ENCODE data around the gene SLC27A1.
"Not testable (repeated sequence)": the region's sequence is repeated elsewhere in the genome, so short reads cannot be mapped to it uniquely, and the experiment has no call there.

The SLC27A1 gene

DNA sequence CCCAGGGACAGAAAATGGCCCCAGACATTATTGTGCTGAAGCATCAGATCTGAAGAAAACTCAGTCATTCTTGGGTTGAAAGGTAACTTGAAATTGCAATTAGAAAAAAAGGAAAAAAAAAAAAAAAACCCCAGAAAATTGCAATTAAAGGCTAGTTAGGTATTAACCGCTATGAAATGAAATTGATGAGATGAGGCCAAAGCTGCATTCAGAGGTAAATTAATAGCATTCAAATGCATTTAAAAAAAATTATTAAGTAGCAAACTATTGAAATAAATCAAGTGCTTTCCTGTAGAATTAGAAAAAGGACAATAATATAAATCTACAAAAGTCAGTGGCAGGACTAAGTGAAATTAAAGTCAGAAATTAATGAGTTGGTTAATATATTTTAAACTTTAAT lies 47.6 kb downstream of the SLC27A1 start:
- no peak overlapping the region for H2AFZ ChIP-seq (ENCODE audit: low read depth, low read length)
- peaks cover 19% of the 10 kb centered on the region for H3K9me3 ChIP-seq (ENCODE audit: low read length)
- no peaks in the 10 kb centered on the region for H3K4me1 ChIP-seq (ENCODE audit: insufficient read depth, low read length)
- no peaks in the 10 kb centered on the region for H3K27me3 ChIP-seq (ENCODE audit: insufficient read depth, low read length)
- H3K36me3 ChIP-seq (ENCODE audit: insufficient read depth, low read length) = peaks cover 24% of the 10 kb centered on the region
- H3K4me3 ChIP-seq (ENCODE audit: low read length) = no peak overlapping the region

DNA sequence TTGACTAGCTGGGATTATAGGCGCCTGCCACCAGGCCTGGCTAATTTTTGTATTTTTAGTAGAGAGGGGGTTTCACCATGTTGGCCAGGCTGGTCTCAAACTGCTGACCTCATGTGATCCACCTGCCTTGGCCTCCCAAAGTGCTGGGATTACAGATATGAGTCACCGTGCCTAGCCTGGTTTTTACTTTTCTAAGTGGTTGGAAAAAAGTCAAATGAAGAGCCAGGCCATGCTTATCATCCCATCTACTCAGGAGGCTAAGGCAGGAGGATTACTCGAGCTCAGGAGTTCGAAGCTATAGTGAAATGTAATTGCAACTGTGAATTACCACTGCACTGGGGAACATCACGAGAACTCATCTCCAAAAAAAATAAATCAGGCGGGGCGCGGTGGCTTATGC lies 48.3 kb downstream of the SLC27A1 start:
- H3K4me3 ChIP-seq (ENCODE audit: low read length); H2AFZ ChIP-seq (ENCODE audit: low read depth, low read length); H3K27me3 ChIP-seq (ENCODE audit: insufficient read depth, low read length); H3K4me1 ChIP-seq (ENCODE audit: insufficient read depth, low read length): not testable (repeated sequence)
- Histone ChIP-seq H3K36me3 (ENCODE audit: insufficient read depth, low read length) (peaks cover 24% of the 10 kb centered on the region), H3K9me3 (ENCODE audit: low read length) (peaks cover 19% of the 10 kb centered on the region)

DNA sequence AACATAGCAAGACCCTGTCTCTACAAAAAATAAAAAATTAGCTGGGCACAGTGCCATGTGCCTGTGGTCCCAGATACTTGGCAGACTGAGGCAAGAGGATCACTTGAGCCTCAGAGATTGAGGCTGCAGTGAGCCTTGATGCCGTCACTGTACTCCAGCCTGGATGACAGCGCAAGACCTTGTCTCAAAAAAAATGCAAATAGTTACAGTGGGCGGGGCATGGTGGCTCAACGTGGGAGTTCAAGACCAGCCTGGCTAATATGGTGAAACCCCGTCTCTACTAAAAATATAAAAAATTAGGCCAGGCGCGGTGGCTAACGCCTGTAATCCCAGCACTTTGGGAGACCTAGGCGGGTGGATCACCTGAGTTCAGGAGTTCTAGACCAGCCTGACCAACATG lies 49.6 kb downstream of the SLC27A1 start:
- Histone ChIP-seq H3K9me3 (ENCODE audit: low read length) (peaks cover 21% of the 10 kb centered on the region), H3K36me3 (ENCODE audit: insufficient read depth, low read length) (peaks cover 24% of the 10 kb centered on the region), H3K4me1 (ENCODE audit: insufficient read depth, low read length) (no peaks in the 10 kb centered on the region), H2AFZ (ENCODE audit: low read depth, low read length) (no peak overlapping the region), H3K27me3 (ENCODE audit: insufficient read depth, low read length) (no peaks in the 10 kb centered on the region), H3K4me3 (ENCODE audit: low read length) (no peak overlapping the region)

DNA sequence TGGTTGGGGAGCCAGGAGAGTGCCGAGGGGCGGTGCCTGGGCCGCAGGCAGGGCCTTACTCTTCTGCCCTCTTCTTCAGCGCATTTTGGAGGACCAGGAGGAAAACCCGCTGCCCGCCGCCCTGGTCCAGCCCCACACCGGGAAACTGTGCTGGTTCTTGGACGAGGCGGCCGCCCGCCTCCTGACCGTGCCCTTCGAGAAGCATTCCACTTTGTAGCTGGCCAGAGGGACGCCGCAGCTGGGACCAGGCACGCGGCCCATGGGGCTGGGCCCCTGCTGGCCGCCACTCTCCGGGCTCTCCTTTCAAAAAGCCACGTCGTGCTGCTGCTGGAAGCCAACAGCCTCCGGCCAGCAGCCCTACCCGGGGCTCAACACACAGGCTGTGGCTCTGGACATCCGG lies 50.5 kb downstream of the SLC27A1 start:
- H2AFZ ChIP-seq (ENCODE audit: low read depth, low read length) = no peak overlapping the region
- no peaks in the 10 kb centered on the region for H3K4me1 ChIP-seq (ENCODE audit: insufficient read depth, low read length)
- peaks cover 24% of the 10 kb centered on the region for H3K36me3 ChIP-seq (ENCODE audit: insufficient read depth, low read length)
- peaks cover 19% of the 10 kb centered on the region for H3K9me3 ChIP-seq (ENCODE audit: low read length)
- H3K27me3 ChIP-seq (ENCODE audit: insufficient read depth, low read length) = no peaks in the 10 kb centered on the region
- no peak overlapping the region for H3K4me3 ChIP-seq (ENCODE audit: low read length)

DNA sequence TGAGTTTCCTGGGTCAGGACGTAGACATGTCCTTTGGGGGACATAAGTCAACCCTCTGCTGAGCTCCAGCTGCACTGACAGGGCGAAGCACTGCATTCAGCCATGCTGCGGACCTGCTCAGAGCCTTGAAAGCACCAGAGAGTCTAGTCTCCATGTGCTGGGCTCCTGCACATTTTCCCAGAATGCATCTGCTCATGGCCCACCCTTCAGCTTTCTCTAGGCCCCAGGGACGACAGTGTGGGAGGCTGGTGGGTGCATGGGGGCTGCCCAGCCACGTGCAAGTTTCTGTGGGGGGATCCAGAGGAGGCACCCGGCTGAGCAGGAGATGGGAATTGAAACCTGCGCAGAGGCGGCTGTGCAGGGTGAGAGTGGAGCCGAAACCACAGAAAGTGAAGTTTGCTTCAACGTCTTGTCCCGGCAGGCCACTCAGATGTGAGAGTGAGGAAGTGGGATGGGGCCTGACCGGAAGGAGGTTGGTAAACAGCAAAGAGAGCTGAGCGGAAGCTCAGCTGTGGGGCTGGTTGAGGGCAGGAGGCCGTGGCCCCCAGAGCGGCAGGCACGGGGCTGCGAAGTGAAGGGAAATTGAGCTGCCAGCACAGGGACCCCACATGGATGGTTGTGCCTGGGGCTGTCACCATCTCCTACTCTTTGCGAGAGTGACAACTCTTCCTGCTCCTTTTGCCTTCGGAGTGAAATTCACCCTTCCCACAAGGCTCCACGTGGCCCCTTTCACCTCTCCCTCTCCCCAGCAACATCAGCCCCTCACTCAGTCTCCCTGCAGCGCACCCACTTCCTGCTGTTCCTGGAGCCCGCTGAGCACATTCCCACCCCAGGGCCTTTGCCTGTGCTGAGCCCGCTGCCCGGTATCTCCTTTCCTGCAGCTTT lies 52.9 kb downstream of the SLC27A1 start:
- Histone ChIP-seq H3K4me3 (ENCODE audit: low read length) (no peak overlapping the region), H3K36me3 (ENCODE audit: insufficient read depth, low read length) (peaks cover 11% of the 10 kb centered on the region), H3K27me3 (ENCODE audit: insufficient read depth, low read length) (no peaks in the 10 kb centered on the region), H3K9me3 (ENCODE audit: low read length) (peaks cover 4% of the 10 kb centered on the region), H2AFZ (ENCODE audit: low read depth, low read length) (no peak overlapping the region), H3K4me1 (ENCODE audit: insufficient read depth, low read length) (no peaks in the 10 kb centered on the region)

DNA sequence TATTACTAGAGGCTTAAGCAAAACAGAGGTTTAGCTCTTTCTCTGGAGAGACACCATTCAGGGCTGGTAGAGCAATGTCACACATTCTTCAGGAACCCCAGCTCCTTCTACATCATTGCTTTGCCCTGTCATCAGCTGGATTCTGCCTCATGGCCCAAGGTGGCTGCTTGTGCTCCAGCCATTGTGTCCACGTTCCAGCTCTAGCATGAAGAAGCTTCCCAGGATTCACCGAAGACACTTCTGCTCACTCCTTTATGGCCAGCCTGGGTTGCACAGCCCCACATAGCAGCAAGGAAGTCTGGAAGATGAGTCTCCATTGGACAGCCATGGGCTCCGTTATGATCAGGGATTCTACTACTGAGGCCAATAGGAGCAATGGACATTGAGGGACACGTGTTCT lies 54.3 kb downstream of the SLC27A1 start:
- H3K4me1 ChIP-seq (ENCODE audit: insufficient read depth, low read length) = no peaks in the 10 kb centered on the region
- H3K36me3 ChIP-seq (ENCODE audit: insufficient read depth, low read length) = peaks cover 4% of the 10 kb centered on the region
- H3K4me3 ChIP-seq (ENCODE audit: low read length) = no peak overlapping the region
- H3K9me3 ChIP-seq (ENCODE audit: low read length) = peaks cover 2% of the 10 kb centered on the region
- H2AFZ ChIP-seq (ENCODE audit: low read depth, low read length) = no peak overlapping the region
- no peaks in the 10 kb centered on the region for H3K27me3 ChIP-seq (ENCODE audit: insufficient read depth, low read length)

DNA sequence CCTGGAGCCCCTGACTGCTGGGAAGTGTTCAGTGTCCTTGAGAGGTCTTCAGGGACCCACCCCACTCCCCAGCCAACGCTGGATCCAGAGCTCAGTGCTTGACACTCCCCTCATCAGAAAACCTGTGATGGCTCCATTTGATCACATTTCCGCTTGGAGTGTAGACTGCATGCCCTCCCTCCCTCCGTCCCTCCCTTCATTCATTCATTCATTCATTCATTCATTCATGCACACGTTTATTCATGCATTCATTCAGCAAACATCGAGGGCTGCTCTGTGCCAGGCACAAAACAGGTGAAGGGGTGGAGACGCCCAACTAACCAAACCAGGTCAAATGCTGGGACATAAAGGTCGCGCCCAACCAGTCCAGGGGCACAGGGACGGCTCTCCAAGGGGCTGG lies 54.8 kb downstream of the SLC27A1 start:
- Histone ChIP-seq H3K9me3 (ENCODE audit: low read length) (peaks cover 2% of the 10 kb centered on the region), H3K4me1 (ENCODE audit: insufficient read depth, low read length) (no peaks in the 10 kb centered on the region), H3K4me3 (ENCODE audit: low read length) (no peak overlapping the region), H2AFZ (ENCODE audit: low read depth, low read length) (no peak overlapping the region), H3K36me3 (ENCODE audit: insufficient read depth, low read length) (no peaks in the 10 kb centered on the region), H3K27me3 (ENCODE audit: insufficient read depth, low read length) (no peaks in the 10 kb centered on the region)

DNA sequence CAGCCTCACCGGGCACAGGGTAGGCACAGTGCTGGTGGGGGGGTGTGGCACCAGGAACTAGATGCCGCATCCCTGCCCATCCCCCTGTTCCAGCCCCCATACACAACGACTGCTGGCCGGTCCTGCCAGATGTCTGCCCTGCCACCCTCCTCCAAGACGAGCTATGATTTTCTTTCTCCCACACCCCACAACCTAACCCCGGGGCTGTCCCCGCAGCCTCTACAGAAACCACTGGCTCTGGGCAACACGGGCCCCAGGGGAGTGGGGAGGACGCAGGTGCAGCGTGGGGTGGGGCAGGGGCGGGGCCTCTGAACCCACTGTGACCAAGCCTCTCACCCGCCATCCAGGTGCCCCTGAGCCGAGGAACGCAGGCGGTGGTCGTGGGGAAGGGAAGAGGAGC lies 56.6 kb downstream of the SLC27A1 start:
- peaks cover 3% of the 10 kb centered on the region for H3K4me1 ChIP-seq (ENCODE audit: insufficient read depth, low read length)
- no peak overlapping the region for H2AFZ ChIP-seq (ENCODE audit: low read depth, low read length)
- H3K9me3 ChIP-seq (ENCODE audit: low read length) = peaks cover 2% of the 10 kb centered on the region
- H3K36me3 ChIP-seq (ENCODE audit: insufficient read depth, low read length) = no peaks in the 10 kb centered on the region
- H3K4me3 ChIP-seq (ENCODE audit: low read length) = no peak overlapping the region
- no peaks in the 10 kb centered on the region for H3K27me3 ChIP-seq (ENCODE audit: insufficient read depth, low read length)

DNA sequence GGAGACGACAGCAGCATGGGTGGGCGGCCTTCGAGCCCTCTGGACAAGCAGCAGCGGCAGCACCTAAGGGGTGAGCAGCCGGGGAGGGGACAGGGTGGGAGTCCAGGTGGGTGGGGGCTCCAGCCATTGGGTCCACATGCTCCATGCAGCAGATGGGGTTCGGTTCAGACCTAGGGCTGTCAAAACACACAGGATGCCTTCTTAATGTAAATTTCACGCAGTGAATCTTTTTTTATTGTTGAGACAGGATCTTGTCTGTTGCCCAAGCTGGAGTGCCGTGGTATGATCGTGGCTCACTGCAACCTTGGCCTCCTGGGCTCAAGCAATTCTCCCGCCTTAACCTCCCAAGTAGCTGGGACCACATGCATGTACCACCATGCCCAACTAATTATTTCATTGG lies 57.0 kb downstream of the SLC27A1 start:
- no peaks in the 10 kb centered on the region for H3K27me3 ChIP-seq (ENCODE audit: insufficient read depth, low read length)
- peaks cover 2% of the 10 kb centered on the region for H3K9me3 ChIP-seq (ENCODE audit: low read length)
- no peak overlapping the region for H3K4me3 ChIP-seq (ENCODE audit: low read length)
- peaks cover 3% of the 10 kb centered on the region for H3K4me1 ChIP-seq (ENCODE audit: insufficient read depth, low read length)
- no peaks in the 10 kb centered on the region for H3K36me3 ChIP-seq (ENCODE audit: insufficient read depth, low read length)
- H2AFZ ChIP-seq (ENCODE audit: low read depth, low read length) = no peak overlapping the region

DNA sequence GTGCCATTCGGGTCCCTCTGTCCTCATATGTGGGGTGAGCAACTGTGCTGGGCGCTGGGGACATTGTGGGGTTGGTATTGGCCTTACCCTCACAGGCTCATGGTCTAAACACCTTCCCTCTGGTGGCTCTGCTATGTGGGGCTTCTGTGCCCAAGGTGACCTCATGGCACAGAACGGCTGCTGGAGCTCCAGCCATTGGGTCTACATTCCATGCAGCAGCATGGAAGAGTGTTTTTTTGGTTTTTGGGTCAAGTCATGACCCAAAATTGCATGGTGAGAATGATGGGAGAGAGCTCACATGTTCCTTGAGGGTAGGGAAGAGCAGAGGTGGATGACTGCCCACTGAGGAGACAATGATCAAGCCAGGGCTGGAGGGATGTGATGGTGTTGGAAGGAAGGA lies 58.3 kb downstream of the SLC27A1 start:
- Histone ChIP-seq H3K27me3 (ENCODE audit: insufficient read depth, low read length) (no peaks in the 10 kb centered on the region), H2AFZ (ENCODE audit: low read depth, low read length) (no peak overlapping the region), H3K9me3 (ENCODE audit: low read length) (peaks cover 2% of the 10 kb centered on the region), H3K4me1 (ENCODE audit: insufficient read depth, low read length) (peaks cover 3% of the 10 kb centered on the region), H3K36me3 (ENCODE audit: insufficient read depth, low read length) (no peaks in the 10 kb centered on the region), H3K4me3 (ENCODE audit: low read length) (no peak overlapping the region)

DNA sequence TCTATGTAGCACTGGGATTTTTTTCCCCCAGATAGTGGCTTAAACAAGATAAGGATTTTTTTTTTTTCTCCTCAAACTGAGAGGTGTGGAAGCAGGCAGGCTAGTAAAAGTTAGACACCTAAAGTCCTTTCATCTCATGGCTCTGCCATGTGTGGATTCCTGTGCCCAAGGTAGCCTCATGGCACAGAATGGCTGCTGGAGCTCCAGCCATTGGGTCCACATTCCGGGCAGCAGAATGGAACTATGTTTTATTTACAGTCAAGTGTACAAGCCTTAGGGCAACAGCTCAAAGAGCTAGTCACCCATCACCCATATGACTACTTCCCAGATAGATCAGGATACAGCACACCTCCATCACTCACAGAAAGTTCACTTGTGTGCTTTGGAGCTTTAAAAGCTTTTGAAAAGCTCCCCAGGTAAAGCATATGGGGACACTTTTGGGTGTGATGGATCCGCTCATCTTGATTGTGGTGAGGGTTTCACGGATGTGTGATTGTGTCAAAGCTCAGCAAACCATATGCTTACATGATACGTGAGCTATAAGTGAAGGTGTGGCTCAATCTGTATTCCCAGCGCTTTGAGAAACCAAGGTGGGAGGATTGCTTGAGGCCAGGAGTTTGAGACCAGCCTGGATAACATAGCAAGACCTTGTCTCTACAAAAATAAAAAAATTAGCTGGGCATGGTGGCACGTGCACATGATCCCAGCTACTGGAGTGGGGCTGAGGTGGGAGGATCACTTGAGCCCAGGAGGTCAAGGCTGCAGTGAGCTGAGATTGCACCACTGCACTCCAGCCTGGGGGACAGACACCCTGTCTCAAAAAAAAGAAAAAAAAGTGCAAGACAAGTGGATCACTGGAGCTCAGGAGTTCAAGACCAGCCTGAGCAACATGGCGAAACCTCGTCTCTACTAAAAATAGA lies 59.2 kb downstream of the SLC27A1 start:
- Histone ChIP-seq H3K27me3 (ENCODE audit: insufficient read depth, low read length) (no peaks in the 10 kb centered on the region), H3K4me1 (ENCODE audit: insufficient read depth, low read length) (peaks cover 3% of the 10 kb centered on the region), H3K9me3 (ENCODE audit: low read length) (peaks cover 2% of the 10 kb centered on the region), H3K4me3 (ENCODE audit: low read length) (no peak overlapping the region), H2AFZ (ENCODE audit: low read depth, low read length) (no peak overlapping the region), H3K36me3 (ENCODE audit: insufficient read depth, low read length) (no peaks in the 10 kb centered on the region)

DNA sequence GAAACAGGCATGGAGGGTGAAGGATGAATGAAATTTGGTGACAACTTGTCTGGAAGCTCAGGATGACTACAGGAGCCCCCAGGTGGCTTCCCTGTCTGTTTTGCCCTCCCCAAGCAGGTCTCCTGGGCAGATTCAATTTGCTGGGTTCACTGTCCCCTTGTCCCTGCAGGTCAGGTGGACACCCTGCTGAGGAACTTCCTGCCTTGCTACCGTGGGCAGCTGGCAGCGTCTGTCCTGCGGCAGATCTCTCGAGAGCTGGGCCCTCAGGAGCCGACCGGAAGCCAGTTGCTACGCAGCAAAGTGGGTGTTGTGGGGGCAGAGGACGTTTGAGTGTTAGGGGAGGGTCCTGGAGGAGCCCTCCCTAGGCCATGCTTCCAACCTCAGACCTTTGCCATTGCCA lies 60.3 kb downstream of the SLC27A1 start:
- Histone ChIP-seq H3K27me3 (ENCODE audit: insufficient read depth, low read length) (no peaks in the 10 kb centered on the region), H3K36me3 (ENCODE audit: insufficient read depth, low read length) (no peaks in the 10 kb centered on the region), H3K4me1 (ENCODE audit: insufficient read depth, low read length) (peaks cover 3% of the 10 kb centered on the region), H3K4me3 (ENCODE audit: low read length) (no peak overlapping the region), H2AFZ (ENCODE audit: low read depth, low read length) (no peak overlapping the region), H3K9me3 (ENCODE audit: low read length) (no peaks in the 10 kb centered on the region)

DNA sequence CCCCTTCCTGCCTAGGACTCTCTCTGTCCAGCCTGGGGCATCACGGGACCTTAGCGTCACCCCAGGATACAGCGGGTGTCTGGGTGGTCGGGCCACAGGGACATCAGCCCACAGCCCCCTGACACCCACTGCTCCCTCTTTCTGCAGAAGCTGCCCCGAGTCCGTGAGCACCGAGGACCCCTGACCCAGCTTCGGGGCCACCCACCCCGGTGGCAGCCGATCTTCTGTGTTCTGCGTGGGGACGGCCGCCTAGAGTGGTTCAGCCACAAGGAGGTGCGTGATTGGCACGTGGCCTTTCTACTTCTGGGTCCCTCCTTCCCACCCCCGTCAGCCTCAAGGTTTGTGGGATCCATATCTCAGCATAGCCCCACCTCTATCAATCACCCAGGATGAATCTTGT lies 61.8 kb downstream of the SLC27A1 start:
- no peaks in the 10 kb centered on the region for H3K27me3 ChIP-seq (ENCODE audit: insufficient read depth, low read length)
- no peak overlapping the region for H3K4me3 ChIP-seq (ENCODE audit: low read length)
- H3K36me3 ChIP-seq (ENCODE audit: insufficient read depth, low read length) = no peaks in the 10 kb centered on the region
- no peak overlapping the region for H2AFZ ChIP-seq (ENCODE audit: low read depth, low read length)
- H3K9me3 ChIP-seq (ENCODE audit: low read length) = no peaks in the 10 kb centered on the region
- peaks cover 3% of the 10 kb centered on the region for H3K4me1 ChIP-seq (ENCODE audit: insufficient read depth, low read length)

Measured in neuron (in vitro differentiated cells).